ENCODE data around the gene ABLIM1.

Gene ABLIM1

GRCh38 chr10:114647545-114648138 lies 10.4 kb downstream of the ABLIM1 start:
- H3K27me3 ChIP-seq, result no peaks in the 10 kb centered on the region
- H3K27ac ChIP-seq, result no peak overlapping the region
- H3K4me1 ChIP-seq, result no peaks in the 10 kb centered on the region
- H3K9me3 ChIP-seq, result no peaks in the 10 kb centered on the region
- no peak for DNase-seq
- TF ChIP-seq CTCF (IDR thresholded peaks at IDR 0.05), result no peak
- H3K36me3 ChIP-seq, result no peaks in the 10 kb centered on the region
- no peak overlapping the region for H3K4me3 ChIP-seq
- intact Hi-C loops (cut with DNase I; ENCODE audit: low total_unique reads), result no loop called here

- DNase-seq, result no peak
- H3K27me3 ChIP-seq, result no peaks in the 10 kb centered on the region
Measured at GRCh38 chr10:114646426-114646825, 11.6 kb downstream of the ABLIM1 start.

GRCh38 chr10:114645706-114646105 lies 12.4 kb downstream of the ABLIM1 start:
- no peak for DNase-seq
- intact Hi-C loops (cut with DNase I; ENCODE audit: low total_unique reads), result no loop called here
- no peaks in the 10 kb centered on the region for H3K27me3 ChIP-seq
- no peak overlapping the region for H3K27ac ChIP-seq
- no peaks in the 10 kb centered on the region for H3K4me1 ChIP-seq
- no peak for TF ChIP-seq CTCF (IDR thresholded peaks at IDR 0.05)
- no peaks in the 10 kb centered on the region for H3K9me3 ChIP-seq
- H3K4me3 ChIP-seq, result no peak overlapping the region
- H3K36me3 ChIP-seq, result no peaks in the 10 kb centered on the region

More at GRCh38 chr10:114646426-114646825, 11.6 kb downstream of the ABLIM1 start:
- no peak overlapping the region for H3K27ac ChIP-seq
- no peak overlapping the region for H3K4me3 ChIP-seq
- no peak for TF ChIP-seq CTCF (IDR thresholded peaks at IDR 0.05)
- H3K4me1 ChIP-seq, result no peaks in the 10 kb centered on the region
- intact Hi-C loops (cut with DNase I; ENCODE audit: low total_unique reads), result no loop called here
- no peaks in the 10 kb centered on the region for H3K36me3 ChIP-seq
- H3K9me3 ChIP-seq, result no peaks in the 10 kb centered on the region

- DNase-seq, result no peak
- Histone ChIP-seq H3K27me3 (no peaks in the 10 kb centered on the region), H3K27ac (no peak overlapping the region), H3K4me1 (peaks cover 0 to 4% (median 0%) of the 10 kb centered on the region in 4 donors), H3K36me3 (no peaks in the 10 kb centered on the region), H3K4me3 (no peak overlapping the region), H3K9me3 (no peaks in the 10 kb centered on the region)
- intact Hi-C loops (cut with DNase I; ENCODE audit: low total_unique reads), result no loop called here
- TF ChIP-seq CTCF (IDR thresholded peaks at IDR 0.05), result no peak
Measured at GRCh38 chr10:114643158-114643557, 14.9 kb downstream of the ABLIM1 start.

GRCh38 chr10:114642729-114643128 lies 15.3 kb downstream of the ABLIM1 start:
- TF ChIP-seq CTCF (IDR thresholded peaks at IDR 0.05), result no peak
- H3K4me1 ChIP-seq, result peaks cover 0 to 4% (median 0%) of the 10 kb centered on the region in 4 donors
- no peak overlapping the region for H3K27ac ChIP-seq
- no peaks in the 10 kb centered on the region for H3K9me3 ChIP-seq
- intact Hi-C loops (cut with DNase I; ENCODE audit: low total_unique reads), result no loop called here
- no peaks in the 10 kb centered on the region for H3K27me3 ChIP-seq
- H3K4me3 ChIP-seq, result no peak overlapping the region
- DNase-seq, result no peak
- H3K36me3 ChIP-seq, result no peaks in the 10 kb centered on the region

All from tibial artery (tissue), 4 donors.